GM06990 (cell line): ENCODE results near the gene ERAP2.

Source experiments
- DNase-seq: peaks from one replicate; pipeline ENCODE4 v3.0.0-alpha.2; 2011; ENCODE audit not compliant: insufficient read length; ENCODE audit errors: extremely low read depth
- H3K27me3 ChIP-seq: replicated peaks from 2 replicates; pipeline ENCODE4 v1.6.0; 2011; ENCODE audit warnings: low read length; ENCODE audit not compliant: control insufficient read depth, insufficient read depth
- H3K36me3 ChIP-seq: 2 replicates; pipeline ENCODE4 v1.5.1; 2011; ENCODE audit warnings: low read length; ENCODE audit not compliant: control insufficient read depth, insufficient read depth
- H3K4me3 ChIP-seq: replicated peaks from 2 replicates; pipeline ENCODE4 v1.5.1; 2011; ENCODE audit warnings: low read depth, mild to moderate bottlenecking, control low read depth, low read length
- TF ChIP-seq, protein P1 (sequence below): IDR thresholded peaks from 2 replicates; pipeline ENCODE4 v1.5.1; 2011; ENCODE audit warnings: low read length, control low read depth, mild to moderate bottlenecking, inconsistent platforms; ENCODE audit not compliant: insufficient read depth, poor library complexity, severe bottlenecking

Gene ERAP2

DNA sequence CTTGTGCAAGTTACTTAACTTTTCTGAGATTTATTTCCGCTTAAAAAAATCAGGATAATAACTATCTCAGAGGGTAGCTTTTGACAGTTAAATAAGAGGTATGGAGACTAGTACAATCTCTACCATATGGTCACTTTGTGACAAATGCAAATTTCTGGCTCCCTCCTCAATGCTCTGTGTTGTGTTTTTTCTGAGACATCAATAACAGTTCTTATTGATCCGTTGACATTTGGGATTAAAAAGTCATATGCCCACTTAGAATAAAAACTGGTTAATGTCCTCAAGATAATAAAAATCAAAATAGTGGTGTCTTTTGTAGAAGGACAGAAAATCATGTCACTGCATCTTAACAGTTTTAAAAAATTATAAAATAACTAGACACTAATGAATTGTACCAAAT is 34.8 kb downstream of the ERAP2 start:
- DNase-seq: no peak
- Histone ChIP-seq H3K4me3 (no peak overlapping the region), H3K36me3 (peaks cover 5% of the 10 kb centered on the region), H3K27me3 (no peaks in the 10 kb centered on the region)
- TF ChIP-seq, protein P1, sequence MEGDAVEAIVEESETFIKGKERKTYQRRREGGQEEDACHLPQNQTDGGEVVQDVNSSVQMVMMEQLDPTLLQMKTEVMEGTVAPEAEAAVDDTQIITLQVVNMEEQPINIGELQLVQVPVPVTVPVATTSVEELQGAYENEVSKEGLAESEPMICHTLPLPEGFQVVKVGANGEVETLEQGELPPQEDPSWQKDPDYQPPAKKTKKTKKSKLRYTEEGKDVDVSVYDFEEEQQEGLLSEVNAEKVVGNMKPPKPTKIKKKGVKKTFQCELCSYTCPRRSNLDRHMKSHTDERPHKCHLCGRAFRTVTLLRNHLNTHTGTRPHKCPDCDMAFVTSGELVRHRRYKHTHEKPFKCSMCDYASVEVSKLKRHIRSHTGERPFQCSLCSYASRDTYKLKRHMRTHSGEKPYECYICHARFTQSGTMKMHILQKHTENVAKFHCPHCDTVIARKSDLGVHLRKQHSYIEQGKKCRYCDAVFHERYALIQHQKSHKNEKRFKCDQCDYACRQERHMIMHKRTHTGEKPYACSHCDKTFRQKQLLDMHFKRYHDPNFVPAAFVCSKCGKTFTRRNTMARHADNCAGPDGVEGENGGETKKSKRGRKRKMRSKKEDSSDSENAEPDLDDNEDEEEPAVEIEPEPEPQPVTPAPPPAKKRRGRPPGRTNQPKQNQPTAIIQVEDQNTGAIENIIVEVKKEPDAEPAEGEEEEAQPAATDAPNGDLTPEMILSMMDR: no peak

GRCh38 chr5:96913233-96913632 is 36.9 kb downstream of the ERAP2 start:
- Histone ChIP-seq H3K27me3 (no peaks in the 10 kb centered on the region), H3K36me3 (peaks cover 5% of the 10 kb centered on the region), H3K4me3 (no peak overlapping the region)
- TF ChIP-seq, protein P1: no peak
- no peak for DNase-seq

GRCh38 chr5:96919754-96920197 is 43.5 kb downstream of the ERAP2 start:
- TF ChIP-seq, protein P1: no peak
- DNase-seq: no peak
- Histone ChIP-seq H3K4me3 (no peak overlapping the region), H3K36me3 (no peaks in the 10 kb centered on the region; the same call in 1 of the 2 replicates), H3K27me3 (no peaks in the 10 kb centered on the region)

GRCh38 chr5:96920744-96921355 is 44.5 kb downstream of the ERAP2 start:
- no peak overlapping the region for H3K4me3 ChIP-seq
- no peaks in the 10 kb centered on the region for H3K27me3 ChIP-seq
- TF ChIP-seq, protein P1: no peak
- DNase-seq: no peak
- no peaks in the 10 kb centered on the region; the same call in 1 of the 2 replicates for H3K36me3 ChIP-seq

DNA sequence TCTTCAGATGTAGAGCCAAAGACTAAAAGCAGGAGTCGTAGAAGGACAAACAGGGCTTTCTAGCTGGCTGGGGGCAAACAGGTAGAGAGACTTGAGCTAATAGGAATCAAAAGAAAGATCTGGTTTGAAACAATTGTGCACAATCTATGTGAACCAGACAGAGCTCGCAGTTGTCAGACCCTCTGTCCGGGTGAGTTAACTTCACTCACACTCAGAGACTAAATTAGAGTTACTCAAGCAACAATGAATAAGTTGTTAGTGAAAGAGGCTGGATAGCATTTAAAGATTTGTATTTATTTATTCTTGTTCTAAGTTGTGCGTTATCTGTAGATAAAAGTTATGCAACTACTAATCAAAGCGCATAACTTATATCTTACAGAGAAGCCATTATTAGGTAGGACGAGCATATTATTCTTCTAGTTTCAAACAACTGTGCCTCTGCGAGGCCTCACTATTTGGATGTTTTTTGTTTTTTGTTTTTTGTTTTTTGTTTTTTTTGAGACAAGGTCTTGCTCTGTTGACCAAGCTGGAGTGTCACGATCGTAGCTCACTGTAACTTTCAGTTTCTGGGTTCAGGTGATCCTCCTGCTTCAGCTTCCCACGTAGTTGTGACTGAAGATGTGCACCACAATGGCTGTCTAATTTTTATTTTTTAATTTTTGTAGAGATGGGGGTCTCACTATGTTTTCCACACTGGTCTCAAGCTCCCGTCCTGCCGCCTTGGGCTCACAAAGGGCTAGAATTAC is 46.4 kb downstream of the ERAP2 start:
- DNase-seq: no peak
- Histone ChIP-seq H3K36me3 (no peaks in the 10 kb centered on the region; the same call in 1 of the 2 replicates), H3K27me3 (no peaks in the 10 kb centered on the region), H3K4me3 (peak overlapping the region; percentile 54)
- TF ChIP-seq, protein P1: no peak

DNA sequence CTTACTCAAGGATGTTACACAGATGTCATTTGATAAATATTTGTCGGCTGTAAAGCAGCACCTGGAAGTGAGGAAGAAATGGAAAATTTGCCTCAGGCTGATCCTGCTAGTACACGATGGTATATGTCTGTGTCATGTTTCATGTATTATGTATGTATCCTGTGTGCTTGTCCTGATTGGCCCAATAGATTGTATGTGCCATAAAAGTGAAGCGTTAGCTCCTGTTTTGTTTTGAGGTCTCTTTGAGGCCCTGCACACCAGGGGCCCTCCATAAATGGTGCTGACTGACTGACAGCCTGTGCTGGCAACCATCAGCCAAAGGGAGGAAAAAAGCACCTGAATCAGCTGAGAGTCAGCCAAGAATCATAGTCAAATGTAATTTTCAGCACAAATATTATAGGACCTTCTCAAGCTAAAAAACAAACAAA is 47.7 kb downstream of the ERAP2 start:
- no peaks in the 10 kb centered on the region for H3K36me3 ChIP-seq
- DNase-seq: no peak
- H3K27me3 ChIP-seq: no peaks in the 10 kb centered on the region
- TF ChIP-seq, protein P1: no peak
- H3K4me3 ChIP-seq: no peak overlapping the region
